Lower leg skin (tissue), 4 donors: ENCODE results near the gene RASSF4. TPM values are rescaled to one million over a fixed set of nuclear protein-coding genes. Genes with fewer than 3 reads are reported as not detected.
A peak's percentile ranks its signal among the peaks of the same experiment; 100 is the strongest.

Experiments
- DNase-seq, 2 donors: peaks; one replicate each; pipeline ENCODE4 v3.0.0-alpha.2; 2019; ENCODE audit warnings: low spot score in 2 of 2
- H3K4me3 ChIP-seq: fragments of 200-600 bp; sonication (generic); 2 replicates; pipeline ENCODE4 v1.5.1; 2017; ENCODE audit warnings: mild to moderate bottlenecking, low read depth; ENCODE audit not compliant: poor library complexity, severe bottlenecking
- CTCF ChIP-seq, 3 donors: fragments of 450-650 bp; IDR thresholded peaks; one replicate each; pipeline ENCODE4 v1.5.1; 2016; ENCODE audit warnings: antibody characterized with exemption in 3 of 3, mild to moderate bottlenecking in 3 of 3, moderate library complexity in 2 of 3
- POLR2A ChIP-seq, 2 donors: fragments of 450-650 bp; IDR thresholded peaks; one replicate each; pipeline ENCODE4 v1.6.1; 2016 to 2017; ENCODE audit warnings: antibody characterized with exemption in 2 of 2, mild to moderate bottlenecking in 1 of 2, moderate library complexity in 1 of 2
- WGBS, 2 donors: methylation state at CpG; one replicate each; pipeline ENCODE4 v1.1.5; 2018; 5-methylcytosine and 5-hydroxymethylcytosine counted together
- intact Hi-C: fragments of 100-400 bp; cut with DNase I; formaldehyde crosslinking; loops from one replicate; pipeline ENCODE4 v1.15.0; 2023; ENCODE audit warnings: low total_unique reads
- total RNA-seq, 4 donors: library from RNA; depleted of rRNA; stranded (reverse); fragments of >200 nt; gene quantifications; one replicate each; pipeline ENCODE4 v1.1.0, GENCODE V29; 2016

RASSF4 gene
- total RNA-seq, 4 donors from 2014 or later: 4.4 to 11.0 (median 8.9) TPM

DNA sequence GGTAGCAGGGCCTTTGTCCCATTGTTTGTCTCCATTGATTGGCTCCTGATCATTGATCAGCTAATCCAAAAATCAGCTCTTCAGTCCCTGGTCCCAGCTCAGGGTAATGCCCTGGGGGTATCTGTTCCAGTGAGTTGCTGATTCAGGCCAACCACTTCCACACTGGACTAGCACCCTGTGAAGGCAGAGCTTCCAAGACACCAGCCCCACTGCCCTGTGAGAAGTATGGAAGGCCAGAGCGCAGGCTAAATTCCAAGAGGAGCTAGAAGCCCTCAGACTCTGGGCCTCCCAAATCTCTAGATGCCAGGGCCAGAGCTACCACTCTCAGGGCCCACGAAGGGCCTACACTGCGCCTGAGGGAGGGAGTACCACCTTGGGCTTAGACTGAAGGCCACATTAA lies 38.1 kb upstream of the RASSF4 start:
- WGBS, 2 donors: 100% methylated on average over 1 to 3 of the region's 3 CpGs
- intact Hi-C loops: no loop called here
- DNase-seq: peak in 1 of 2 donors; percentile 18
- H3K4me3 ChIP-seq: no peak overlapping the region
- TF ChIP-seq POLR2A (IDR thresholded peaks at IDR 0.05): no peak
- no peak for TF ChIP-seq CTCF (IDR thresholded peaks at IDR 0.05)

DNA sequence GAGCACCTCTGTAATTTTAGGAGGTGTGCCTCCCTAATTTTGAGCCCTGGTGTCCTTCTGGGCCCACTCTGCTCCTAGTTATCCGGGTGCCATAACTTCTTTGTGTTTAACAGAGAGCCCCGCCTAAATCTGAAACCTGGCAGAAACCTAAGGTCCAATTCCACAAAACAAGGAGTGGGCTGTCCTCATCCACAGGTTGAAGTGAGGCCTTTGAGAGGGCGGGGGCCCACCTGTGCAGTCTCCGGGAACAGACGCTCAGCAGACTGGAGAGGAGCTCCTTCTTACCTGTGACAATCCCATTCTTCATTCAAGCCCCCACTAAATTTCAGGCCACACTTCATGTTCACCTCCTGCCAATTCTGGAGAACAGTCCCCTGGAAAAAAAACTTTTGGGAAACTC lies 37.6 kb upstream of the RASSF4 start:
- intact Hi-C loops: no loop called here
- DNase-seq: peak in 1 of 2 donors; percentile 20
- no peak overlapping the region for H3K4me3 ChIP-seq
- TF ChIP-seq CTCF (IDR thresholded peaks at IDR 0.05) (no peak), POLR2A (IDR thresholded peaks at IDR 0.05) (no peak)
- 89 to 99% methylated on average over 5 of the region's 5 CpGs for WGBS, 2 donors

DNA sequence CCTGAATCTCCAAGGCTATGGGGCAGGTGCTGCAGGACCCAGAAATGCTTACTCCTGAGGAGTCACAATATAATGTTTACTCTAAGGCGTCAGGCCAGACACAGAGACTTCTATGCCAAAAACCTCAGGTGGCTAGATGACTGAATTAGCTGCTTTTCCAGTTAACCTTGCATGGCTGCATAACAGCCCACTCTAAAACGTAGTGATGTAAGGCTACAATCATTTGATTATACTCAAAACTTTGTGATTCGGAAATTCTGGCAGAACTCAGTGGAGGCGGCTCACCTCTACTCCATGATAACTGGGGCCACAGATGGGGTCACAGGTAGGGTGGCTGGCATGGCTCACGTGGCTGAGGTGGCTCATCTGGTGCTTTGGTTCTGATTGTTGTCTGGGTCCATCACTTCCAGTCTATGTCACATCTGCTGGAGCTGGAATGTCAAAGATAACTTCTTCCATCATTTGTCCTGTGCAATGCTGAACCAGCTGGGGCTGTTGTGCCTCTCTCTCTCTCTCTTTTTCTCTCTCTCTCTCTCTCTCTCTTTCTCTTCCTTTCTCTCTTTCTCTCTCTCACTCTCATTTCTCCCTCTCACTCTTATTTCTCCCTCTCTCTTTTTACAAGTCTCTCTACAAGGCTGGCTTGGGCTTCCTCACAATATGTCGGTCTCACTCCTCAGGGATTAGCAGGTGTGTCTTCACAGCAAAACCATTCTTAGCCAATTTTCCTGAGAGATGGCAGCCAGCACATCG lies 36.6 kb upstream of the RASSF4 start:
- peak in 1 of 2 donors; percentile 43 for DNase-seq
- no peak overlapping the region for H3K4me3 ChIP-seq
- WGBS, 2 donors: 73 to 81% methylated on average over 7 of the region's 7 CpGs
- TF ChIP-seq POLR2A (IDR thresholded peaks at IDR 0.05): no peak
- TF ChIP-seq CTCF (IDR thresholded peaks at IDR 0.05): no peak
- intact Hi-C loops: no loop called here

GRCh38 chr10:44923611-44924010 lies 36.0 kb upstream of the RASSF4 start:
- 92 to 98% methylated on average over 3 of the region's 3 CpGs for WGBS, 2 donors
- DNase-seq: peak in 1 of 2 donors; percentile 65
- no peak overlapping the region for H3K4me3 ChIP-seq
- intact Hi-C loops: no loop called here
- TF ChIP-seq CTCF (IDR thresholded peaks at IDR 0.05) (no peak), POLR2A (IDR thresholded peaks at IDR 0.05) (no peak)

DNA sequence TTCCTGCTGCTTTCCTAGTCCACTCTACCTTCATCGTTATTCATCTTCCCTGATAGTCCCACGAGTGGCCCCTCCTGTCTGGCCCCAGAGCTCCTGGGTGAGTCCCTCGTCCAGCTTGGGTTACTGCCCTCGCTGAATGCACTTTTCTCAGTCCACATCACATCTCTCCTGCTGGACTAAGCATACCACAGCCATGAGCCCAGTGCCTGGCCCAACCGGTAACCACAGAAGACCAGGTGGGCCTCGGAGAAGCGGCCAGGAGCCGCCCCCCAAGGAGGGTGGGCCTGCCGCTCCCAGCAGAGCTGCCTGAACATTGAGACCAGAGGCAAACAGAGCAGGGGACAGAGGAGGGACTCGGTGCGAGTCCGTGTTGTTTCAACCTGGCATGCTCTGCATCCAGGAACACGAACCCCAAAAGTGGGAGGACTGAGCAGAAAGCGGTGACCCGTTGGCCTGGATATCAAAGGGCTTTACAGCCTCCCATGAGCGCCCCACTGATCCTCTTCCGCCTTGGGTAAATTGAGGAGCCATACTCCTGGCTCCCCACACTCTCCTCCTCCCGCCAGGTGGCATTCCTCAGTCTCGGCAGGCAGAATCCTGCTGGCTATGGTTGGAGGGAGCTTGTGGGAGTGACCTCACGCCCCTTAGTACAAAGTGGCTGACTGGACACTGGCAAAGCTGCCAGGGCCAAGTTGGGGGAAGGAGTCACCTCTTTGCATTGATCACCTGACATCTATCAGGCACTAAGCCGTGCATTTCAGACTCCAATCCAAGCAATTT lies 35.2 kb upstream of the RASSF4 start:
- TF ChIP-seq CTCF (IDR thresholded peaks at IDR 0.05) (no peak), POLR2A (IDR thresholded peaks at IDR 0.05) (no peak)
- intact Hi-C loops: no loop called here
- no peak overlapping the region for H3K4me3 ChIP-seq
- 79 to 89% methylated on average over 20 to 21 of the region's 21 CpGs for WGBS, 2 donors
- DNase-seq: peak in 1 of 2 donors; percentile 68
